Natural killer cell treated with Interleukin-12 subunit alpha and Interleukin-12 subunit beta and Interleukin-15 and Interleukin-18, amount 100 ng/mL, for 72 hours (primary cell): Measurements from ENCODE around the gene NFKBIZ. TPM values are rescaled to one million over a fixed set of nuclear protein-coding genes. Genes with fewer than 3 reads are reported as not detected.
"Not testable (repeated sequence)": the region's sequence is repeated elsewhere in the genome, so short reads cannot be mapped to it uniquely, and the experiment has no call there.

Source experiments
- ATAC-seq, 2 donors: fragments of 150-1000 bp; cut with Tn5 transposase in 1 of 2; sonication (Bioruptor Pico), chemical (Tn5 transposase) in 1 of 2; 2 replicates each; pipeline ENCODE4 v1.10.0; 2021
- DNase-seq: peaks from one replicate; pipeline ENCODE4 v3.0.0; 2022; ENCODE audit warnings: low spot score
- H3K27ac Mint-ChIP-seq, 2 donors: 1 replicate in 1 of 2; 2 replicates in 1 of 2; pipeline ENCODE4 v1.8.0; 2022; ENCODE audit warnings: mixed read lengths in 2 of 2, mild to moderate bottlenecking in 1 of 2, moderate library complexity in 1 of 2
- H3K27me3 Mint-ChIP-seq, 2 donors: 1 replicate in 1 of 2; 2 replicates in 1 of 2; pipeline ENCODE4 v1.8.0; 2022; ENCODE audit warnings: mixed read lengths in 2 of 2
- H3K36me3 Mint-ChIP-seq: one replicate; pipeline ENCODE4 v1.8.0; 2022; ENCODE audit warnings: mixed read lengths
- H3K4me1 Mint-ChIP-seq, 2 donors: 1 replicate in 1 of 2; 2 replicates in 1 of 2; pipeline ENCODE4 v1.8.0; 2022; ENCODE audit warnings: low read depth in 2 of 2, mixed read lengths in 2 of 2, mild to moderate bottlenecking in 1 of 2
- H3K4me3 Mint-ChIP-seq: one replicate; pipeline ENCODE4 v1.8.0; 2022; ENCODE audit warnings: mixed read lengths
- H3K9me3 Mint-ChIP-seq: 2 replicates; pipeline ENCODE4 v1.8.0; 2022; ENCODE audit warnings: mixed read lengths
- total RNA-seq, 2 donors: library from RNA; stranded (reverse); gene quantifications; one replicate each; pipeline ENCODE4 v1.2.3, GENCODE V29; 2022

NFKBIZ gene
- total RNA-seq, 2 donors from 2014 or later = 314 to 418 TPM

GRCh38 chr3:101862416-101863165 lies 13.3 kb downstream of the NFKBIZ start:
- H3K9me3 Mint-ChIP-seq = no peaks in the 10 kb centered on the region
- peaks cover 28 to 38% of the 10 kb centered on the region in 2 donors for H3K4me1 Mint-ChIP-seq
- peaks cover 35% of the 10 kb centered on the region for H3K36me3 Mint-ChIP-seq
- no peaks in the 10 kb centered on the region for H3K27me3 Mint-ChIP-seq
- ATAC-seq (peak in 1 of 2 donors; percentile 48), DNase-seq (no peak)
- H3K4me3 Mint-ChIP-seq = no peak overlapping the region
- peak overlapping the region; percentile 57 to 70 for H3K27ac Mint-ChIP-seq

GRCh38 chr3:101864926-101865325 lies 15.6 kb downstream of the NFKBIZ start:
- ATAC-seq, H3K9me3 Mint-ChIP-seq, H3K27ac Mint-ChIP-seq: not testable (repeated sequence)

GRCh38 chr3:101865751-101866509 lies 16.6 kb downstream of the NFKBIZ start:
- no peak for DNase-seq
- Mint-ChIP-seq H3K27me3 (no peaks in the 10 kb centered on the region), H3K4me1 (peaks cover 15 to 16% of the 10 kb centered on the region in 2 donors), H3K9me3 (no peaks in the 10 kb centered on the region), H3K27ac (peak overlapping the region in 1 of 2 donors; percentile 18), H3K4me3 (no peak overlapping the region), H3K36me3 (peaks cover 12% of the 10 kb centered on the region)
- ATAC-seq = no peak

More at GRCh38 chr3:101864926-101865325, 15.6 kb downstream of the NFKBIZ start:
- not testable (repeated sequence) for DNase-seq, H3K27me3 Mint-ChIP-seq, H3K4me3 Mint-ChIP-seq
- Mint-ChIP-seq H3K36me3 (peaks cover 15% of the 10 kb centered on the region), H3K4me1 (peaks cover 17% of the 10 kb centered on the region in 2 donors)

- H3K36me3 Mint-ChIP-seq = no peaks in the 10 kb centered on the region
- no peaks in the 10 kb centered on the region for H3K27me3 Mint-ChIP-seq
- H3K9me3 Mint-ChIP-seq = no peaks in the 10 kb centered on the region
- DNase-seq (no peak), ATAC-seq (no peak)
- H3K4me1 Mint-ChIP-seq = peaks cover 0 to 2% of the 10 kb centered on the region in 2 donors
- no peak overlapping the region for H3K27ac Mint-ChIP-seq
- H3K4me3 Mint-ChIP-seq = no peak overlapping the region
These were observed 18.2 kb downstream of the NFKBIZ start for GRCh38 chr3:101867511-101867910.

GRCh38 chr3:101867996-101868395 lies 18.7 kb downstream of the NFKBIZ start:
- H3K4me3 Mint-ChIP-seq = no peak overlapping the region
- H3K9me3 Mint-ChIP-seq = no peaks in the 10 kb centered on the region
- no peaks in the 10 kb centered on the region for H3K27me3 Mint-ChIP-seq
- ATAC-seq = no peak
- H3K4me1 Mint-ChIP-seq = no peaks in the 10 kb centered on the region
- H3K27ac Mint-ChIP-seq = no peak overlapping the region
- no peak for DNase-seq
- no peaks in the 10 kb centered on the region for H3K36me3 Mint-ChIP-seq

- no peak for DNase-seq
- Mint-ChIP-seq H3K27me3 (no peaks in the 10 kb centered on the region), H3K4me1 (peaks cover 0 to 6% of the 10 kb centered on the region in 2 donors), H3K36me3 (no peaks in the 10 kb centered on the region), H3K9me3 (no peaks in the 10 kb centered on the region), H3K27ac (no peak overlapping the region), H3K4me3 (no peak overlapping the region)
- peak in 1 of 2 donors; percentile 60 for ATAC-seq
These were observed 19.5 kb downstream of the NFKBIZ start for GRCh38 chr3:101868534-101869464.

GRCh38 chr3:101870138-101870537 lies 20.8 kb downstream of the NFKBIZ start:
- Mint-ChIP-seq H3K4me1 (peaks cover 0 to 6% of the 10 kb centered on the region in 2 donors), H3K9me3 (no peaks in the 10 kb centered on the region), H3K27me3 (no peaks in the 10 kb centered on the region), H3K27ac (no peak overlapping the region), H3K36me3 (no peaks in the 10 kb centered on the region), H3K4me3 (no peak overlapping the region)
- DNase-seq = no peak
- ATAC-seq = no peak

- DNase-seq (no peak), ATAC-seq (no peak)
- peaks cover 0 to 6% of the 10 kb centered on the region in 2 donors for H3K4me1 Mint-ChIP-seq
- H3K27ac Mint-ChIP-seq = peak overlapping the region in 1 of 2 donors; percentile 46
- H3K36me3 Mint-ChIP-seq = no peaks in the 10 kb centered on the region
- peaks cover 0 to 2% of the 10 kb centered on the region in 2 donors for H3K27me3 Mint-ChIP-seq
- no peaks in the 10 kb centered on the region for H3K9me3 Mint-ChIP-seq
- no peak overlapping the region for H3K4me3 Mint-ChIP-seq
These were observed 24.3 kb downstream of the NFKBIZ start for GRCh38 chr3:101873619-101874018.

- Mint-ChIP-seq H3K27ac (no peak overlapping the region), H3K36me3 (no peaks in the 10 kb centered on the region), H3K4me1 (peaks cover 0 to 8% of the 10 kb centered on the region in 2 donors), H3K9me3 (no peaks in the 10 kb centered on the region), H3K4me3 (no peak overlapping the region), H3K27me3 (peaks cover 5 to 8% of the 10 kb centered on the region in 2 donors)
- no peak for DNase-seq
- ATAC-seq = no peak
These were observed 26.8 kb downstream of the NFKBIZ start for GRCh38 chr3:101876142-101876541.

GRCh38 chr3:101878589-101878988 lies 29.3 kb downstream of the NFKBIZ start:
- DNase-seq = no peak
- Mint-ChIP-seq H3K4me1 (peaks cover 0 to 3% of the 10 kb centered on the region in 2 donors), H3K9me3 (no peaks in the 10 kb centered on the region), H3K27me3 (peaks cover 5 to 8% of the 10 kb centered on the region in 2 donors), H3K4me3 (no peak overlapping the region), H3K36me3 (no peaks in the 10 kb centered on the region), H3K27ac (no peak overlapping the region)
- no peak for ATAC-seq

- Mint-ChIP-seq H3K27me3 (peaks cover 5 to 8% of the 10 kb centered on the region in 2 donors), H3K36me3 (no peaks in the 10 kb centered on the region), H3K4me3 (no peak overlapping the region), H3K27ac (no peak overlapping the region), H3K9me3 (no peaks in the 10 kb centered on the region), H3K4me1 (peaks cover 0 to 3% of the 10 kb centered on the region in 2 donors)
- no peak for ATAC-seq
- no peak for DNase-seq
These were observed 29.8 kb downstream of the NFKBIZ start for GRCh38 chr3:101879102-101879501.

- Mint-ChIP-seq H3K27ac (no peak overlapping the region), H3K4me3 (no peak overlapping the region), H3K4me1 (peaks cover 0 to 3% of the 10 kb centered on the region in 2 donors), H3K9me3 (no peaks in the 10 kb centered on the region), H3K27me3 (peaks cover 5 to 8% of the 10 kb centered on the region in 2 donors), H3K36me3 (no peaks in the 10 kb centered on the region)
- no peak for DNase-seq
- ATAC-seq = no peak
These were observed 30.4 kb downstream of the NFKBIZ start for GRCh38 chr3:101879623-101880284.

GRCh38 chr3:101884776-101885175 lies 35.5 kb downstream of the NFKBIZ start:
- H3K4me3 Mint-ChIP-seq = no peak overlapping the region
- H3K4me1 Mint-ChIP-seq = no peaks in the 10 kb centered on the region
- H3K36me3 Mint-ChIP-seq = no peaks in the 10 kb centered on the region
- H3K9me3 Mint-ChIP-seq = no peaks in the 10 kb centered on the region
- peaks cover 0 to 1% of the 10 kb centered on the region in 2 donors for H3K27me3 Mint-ChIP-seq
- no peak overlapping the region for H3K27ac Mint-ChIP-seq
- no peak for ATAC-seq
- DNase-seq = no peak
